H9 (cell line): Measurements from ENCODE around the gene ALG1L2. TPM values are rescaled to one million over a fixed set of nuclear protein-coding genes. Genes with fewer than 3 reads are reported as not detected.
"Not testable (repeated sequence)": the region's sequence is repeated elsewhere in the genome, so short reads cannot be mapped to it uniquely, and the experiment has no call there.

Experiments used
- DNase-seq: peaks from one replicate; pipeline ENCODE4 v3.0.0-alpha.2; 2017
- H2AFZ ChIP-seq: one replicate; pipeline ENCODE4 v1.6.1; 2013; ENCODE audit warnings: mild to moderate bottlenecking, low read length, control low read depth, moderate library complexity
- H2AK5ac ChIP-seq: 2 replicates; pipeline ENCODE4 v1.6.1; 2013; ENCODE audit warnings: low read length, control low read depth, mixed read lengths; ENCODE audit not compliant: insufficient read length
- H2BK120ac ChIP-seq: one replicate; pipeline ENCODE4 v1.6.1; 2013; ENCODE audit warnings: low read depth, mild to moderate bottlenecking, low read length, control low read depth, inconsistent platforms; ENCODE audit not compliant: poor library complexity, severe bottlenecking
- H2BK12ac ChIP-seq: 2 replicates; pipeline ENCODE4 v1.6.1; 2013; ENCODE audit warnings: low read length, control low read depth, mixed read lengths, low read depth; ENCODE audit not compliant: insufficient read length
- H2BK15ac ChIP-seq: 2 replicates; pipeline ENCODE4 v1.6.1; 2013; ENCODE audit warnings: low read depth, low read length, control low read depth
- H2BK20ac ChIP-seq: one replicate; pipeline ENCODE4 v1.6.1; 2013; ENCODE audit warnings: low read depth, mild to moderate bottlenecking, low read length, control low read depth, inconsistent platforms; ENCODE audit not compliant: poor library complexity, severe bottlenecking
- H2BK5ac ChIP-seq: 2 replicates; pipeline ENCODE4 v1.6.1; 2013; ENCODE audit warnings: low read length, control low read depth, mixed read lengths; ENCODE audit not compliant: insufficient read length
- H3K14ac ChIP-seq: 2 replicates; pipeline ENCODE4 v1.6.1; 2013; ENCODE audit warnings: low read length, control low read depth; ENCODE audit not compliant: insufficient read depth
- H3K18ac ChIP-seq: 2 replicates; pipeline ENCODE4 v1.6.1; 2013; ENCODE audit warnings: low read depth, mild to moderate bottlenecking, mixed read lengths, low read length, control low read depth; ENCODE audit not compliant: insufficient read length
- H3K23ac ChIP-seq: 2 replicates; pipeline ENCODE4 v1.6.1; 2013; ENCODE audit warnings: low read length, control low read depth, mixed read lengths, low read depth; ENCODE audit not compliant: insufficient read length
- H3K23me2 ChIP-seq: 2 replicates; pipeline ENCODE4 v1.6.1; 2013; ENCODE audit warnings: low read depth, mild to moderate bottlenecking, mixed read lengths, low read length, control low read depth; ENCODE audit not compliant: insufficient read length, poor library complexity, severe bottlenecking
- H3K27ac ChIP-seq: 2 replicates; pipeline ENCODE4 v1.5.1; 2013; ENCODE audit warnings: low read length, control low read depth, mixed read lengths, low read depth; ENCODE audit not compliant: insufficient read length
- H3K27me3 ChIP-seq: 2 replicates; pipeline ENCODE4 v1.6.1; 2013; ENCODE audit warnings: low read length, control low read depth, inconsistent platforms; ENCODE audit not compliant: insufficient read depth
- H3K4ac ChIP-seq: 2 replicates; pipeline ENCODE4 v1.6.1; 2013; ENCODE audit warnings: low read depth, mild to moderate bottlenecking, control low read depth, inconsistent platforms, low read length, moderate library complexity
- H3K4me1 ChIP-seq: 2 replicates; pipeline ENCODE4 v1.6.1; 2013; ENCODE audit warnings: low read length, control low read depth, inconsistent platforms; ENCODE audit not compliant: insufficient read depth
- H3K4me2 ChIP-seq: 2 replicates; pipeline ENCODE4 v1.6.1; 2013; ENCODE audit warnings: low read length, control low read depth, mixed read lengths; ENCODE audit not compliant: insufficient read length, insufficient read depth
- H3K56ac ChIP-seq: 2 replicates; pipeline ENCODE4 v1.6.1; 2013; ENCODE audit warnings: low read depth, mild to moderate bottlenecking, mixed read lengths, low read length, control low read depth; ENCODE audit not compliant: insufficient read length
- H3K79me1 ChIP-seq: 2 replicates; pipeline ENCODE4 v1.6.1; 2013; ENCODE audit warnings: low read depth, mild to moderate bottlenecking, moderate library complexity, low read length, control low read depth, inconsistent platforms; ENCODE audit not compliant: insufficient read depth, poor library complexity, severe bottlenecking
- H3K79me2 ChIP-seq: 2 replicates; pipeline ENCODE4 v1.6.1; 2013; ENCODE audit warnings: low read length, control low read depth, inconsistent platforms; ENCODE audit not compliant: insufficient read depth
- H3K9ac ChIP-seq: 2 replicates; pipeline ENCODE4 v1.6.1; 2013; ENCODE audit warnings: low read length, control low read depth, mixed read lengths; ENCODE audit not compliant: insufficient read length; ENCODE audit errors: extremely low read depth
- H3K9me3 ChIP-seq: one replicate; pipeline ENCODE4 v1.6.1; 2013; ENCODE audit warnings: low read depth, low read length, inconsistent platforms; ENCODE audit not compliant: control insufficient read depth
- H3T11ph ChIP-seq: one replicate; pipeline ENCODE4 v1.6.1; 2013; ENCODE audit warnings: mild to moderate bottlenecking, low read length, control low read depth, inconsistent platforms
- H4K20me1 ChIP-seq: one replicate; pipeline ENCODE4 v1.6.1; 2013; ENCODE audit not compliant: control insufficient read depth, insufficient read length, insufficient read depth
- H4K5ac ChIP-seq: 2 replicates; pipeline ENCODE4 v1.6.1; 2013; ENCODE audit warnings: low read depth, mild to moderate bottlenecking, mixed read lengths, low read length, control low read depth; ENCODE audit not compliant: insufficient read length
- H4K8ac ChIP-seq: replicated peaks from 2 replicates; pipeline ENCODE4 v1.6.1; 2013; ENCODE audit warnings: low read length, control low read depth, mixed read lengths, low read depth; ENCODE audit not compliant: insufficient read length
- H4K91ac ChIP-seq: 2 replicates; pipeline ENCODE4 v1.6.1; 2013; ENCODE audit warnings: low read depth, mild to moderate bottlenecking, moderate library complexity, mixed read lengths, low read length, control low read depth; ENCODE audit not compliant: insufficient read length
- H3K27ac Mint-ChIP-seq, 3 experiments: 2 replicates in 2 of 3; 3 replicates in 1 of 3; pipeline ENCODE4 v1.8.0; 2020 to 2021; ENCODE audit warnings: mixed read lengths in 3 of 3, mild to moderate bottlenecking in 1 of 3, moderate library complexity in 1 of 3
- H3K27me3 Mint-ChIP-seq: 2 replicates; pipeline ENCODE4 v1.8.0; 2021; ENCODE audit warnings: low read depth, mild to moderate bottlenecking, moderate library complexity, mixed read lengths
- H3K36me3 Mint-ChIP-seq, 3 experiments: 2 replicates in 2 of 3; 3 replicates in 1 of 3; pipeline ENCODE4 v1.8.0; 2020 to 2021; ENCODE audit warnings: low read depth in 3 of 3, mixed read lengths in 3 of 3; ENCODE audit not compliant: insufficient read depth in 1 of 3
- H3K4me1 Mint-ChIP-seq, 2 experiments: 2 replicates each; pipeline ENCODE4 v1.8.0; 2020; ENCODE audit warnings: mixed read lengths in 2 of 2
- H3K4me3 Mint-ChIP-seq, 2 experiments: 2 replicates in 1 of 2; 3 replicates in 1 of 2; pipeline ENCODE4 v1.8.0; 2020 to 2021; ENCODE audit warnings: mild to moderate bottlenecking in 2 of 2, mixed read lengths in 2 of 2, moderate library complexity in 1 of 2
- H3K9me3 Mint-ChIP-seq, 2 experiments: 2 replicates in 1 of 2; 3 replicates in 1 of 2; pipeline ENCODE4 v1.8.0; 2020; ENCODE audit warnings: mild to moderate bottlenecking in 2 of 2, mixed read lengths in 2 of 2, moderate library complexity in 1 of 2
- WGBS: extraction: QIAGEN DNeasy Blood & Tissue Kit; methylation state at CpG from one replicate; pipeline ENCODE4 v1.1.7; 2013; ENCODE audit warnings: missing lambda C conversion rate, low lambda C conversion rate, mixed read lengths; ENCODE audit not compliant: insufficient read length; ENCODE audit errors: extremely low coverage; 5-methylcytosine and 5-hydroxymethylcytosine counted together
- total RNA-seq: library from RNA; stranded (reverse); gene quantifications from 2 replicates; pipeline ENCODE4 v1.2.1, GENCODE V29; 2021

ALG1L2 gene
- total RNA-seq, 1 experiment from 2014 or later: 1.2 TPM

DNA sequence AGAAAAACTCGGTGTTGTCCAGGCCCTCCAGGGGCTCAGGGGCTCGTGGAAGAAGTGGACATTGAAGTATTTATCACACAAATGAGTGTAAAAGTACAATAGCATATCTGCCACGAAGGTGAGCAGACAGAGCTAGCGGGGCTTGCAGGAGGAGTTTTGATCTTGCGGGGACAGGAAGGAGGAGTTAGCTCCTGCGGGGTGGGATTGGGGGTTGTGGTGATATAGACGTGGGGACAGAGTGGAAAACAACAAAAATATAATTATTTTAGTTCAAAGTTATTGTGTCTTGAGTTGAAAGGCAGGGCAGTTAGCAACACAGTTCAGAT is 31.1 kb downstream of the ALG1L2 start:
- not testable (repeated sequence) for H2BK20ac ChIP-seq, H3K79me2 ChIP-seq, H2BK120ac ChIP-seq, H3K14ac ChIP-seq, H3K27me3 Mint-ChIP-seq, H2BK12ac ChIP-seq, H3K79me1 ChIP-seq, H4K5ac ChIP-seq, H3K27ac ChIP-seq, H3T11ph ChIP-seq, H3K27me3 ChIP-seq, H3K56ac ChIP-seq, DNase-seq, H3K23me2 ChIP-seq, H3K4me1 ChIP-seq, H2BK5ac ChIP-seq, H3K9me3 Mint-ChIP-seq, H4K8ac ChIP-seq, H4K91ac ChIP-seq, H3K9me3 ChIP-seq, H3K23ac ChIP-seq, H2AK5ac ChIP-seq, H2BK15ac ChIP-seq, H4K20me1 ChIP-seq, H3K4ac ChIP-seq
- Mint-ChIP-seq H3K4me1 (peaks cover 15 to 21% of the 10 kb centered on the region in 2 experiments), H3K36me3 (peaks cover 4 to 10% (median 5%) of the 10 kb centered on the region in 3 experiments), H3K4me3 (peak overlapping the region; percentile 87 to 92), H3K27ac (peak overlapping the region; percentile 80 to 90 (median 86); a peak in 6 of 7 replicates)
- H3K18ac ChIP-seq: peak overlapping the region; percentile 70
- peak overlapping the region; percentile 70 for H3K9ac ChIP-seq
- no CpG with 5 or more reads among the region's 7 CpGs for WGBS
- H3K4me2 ChIP-seq: peak overlapping the region; percentile 97
- peak overlapping the region; percentile 77 for H2AFZ ChIP-seq

DNA sequence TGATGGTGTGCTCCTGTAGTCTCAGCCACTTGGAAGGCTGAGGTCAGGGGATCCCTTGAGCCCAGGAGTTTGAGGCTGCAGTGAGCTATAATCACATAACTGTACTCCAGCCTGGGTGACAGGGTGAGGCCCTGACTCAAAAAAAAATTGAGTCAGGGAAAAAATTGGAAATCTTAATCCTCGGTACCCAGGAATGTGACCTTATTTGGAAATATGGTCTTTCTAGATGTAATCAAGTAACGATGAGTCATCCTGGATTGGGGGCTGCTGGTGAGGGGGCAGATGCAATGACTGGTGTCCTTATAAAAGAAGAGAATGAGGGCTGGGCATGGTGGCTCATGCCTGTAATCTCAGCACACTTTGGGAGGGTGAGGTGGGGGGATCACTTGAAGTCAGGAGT is 33.8 kb downstream of the ALG1L2 start:
- not testable (repeated sequence) for DNase-seq, H2AK5ac ChIP-seq, H3K27ac Mint-ChIP-seq, H4K8ac ChIP-seq, H3K18ac ChIP-seq, H2AFZ ChIP-seq, H3K4me2 ChIP-seq, H3K23ac ChIP-seq, H3K27me3 ChIP-seq, H2BK120ac ChIP-seq, H3K4me1 ChIP-seq, H2BK15ac ChIP-seq, H3K9me3 Mint-ChIP-seq, H3K9ac ChIP-seq, H4K5ac ChIP-seq, H3K27ac ChIP-seq, H3K27me3 Mint-ChIP-seq, H3K9me3 ChIP-seq, H3K79me2 ChIP-seq, H3K4ac ChIP-seq, H2BK20ac ChIP-seq, H2BK12ac ChIP-seq, H3K14ac ChIP-seq, H3K56ac ChIP-seq, H3K79me1 ChIP-seq, H3K23me2 ChIP-seq, H4K20me1 ChIP-seq, H3T11ph ChIP-seq, H2BK5ac ChIP-seq, H3K4me3 Mint-ChIP-seq, H4K91ac ChIP-seq
- peaks cover 4 to 15% (median 14%) of the 10 kb centered on the region in 3 experiments; a peak in 6 of 7 replicates for H3K36me3 Mint-ChIP-seq
- WGBS: no CpG with 5 or more reads among the region's 2 CpGs
- peaks cover 11 to 14% of the 10 kb centered on the region in 2 experiments for H3K4me1 Mint-ChIP-seq
